Neural cell (in vitro differentiated cells): ENCODE measurements around the gene FAM83F. TPM values are rescaled to one million over a fixed set of nuclear protein-coding genes. Genes with fewer than 3 reads are reported as not detected.

Experiments used
- H2AFZ ChIP-seq: fragments of 200-600, 300-800 bp; sonication (generic), shearing (Covaris generic); 2 replicates; pipeline ENCODE4 v1.6.0; 2014; ENCODE audit warnings: low read depth, mild to moderate bottlenecking, antibody characterized with exemption, low read length, moderate library complexity
- H3F3A ChIP-seq: fragments of 200-600 bp; shearing (Covaris generic); 2 replicates; pipeline ENCODE4 v1.6.1; 2016; ENCODE audit warnings: mild to moderate bottlenecking, moderate library complexity, mixed read lengths, antibody characterized with exemption, low read length; ENCODE audit not compliant: insufficient read depth, poor library complexity, severe bottlenecking
- H3K27ac ChIP-seq: fragments of 200-600, 300-800 bp; sonication (generic), shearing (Covaris generic); 2 replicates; pipeline ENCODE4 v1.5.1; 2014; ENCODE audit warnings: mild to moderate bottlenecking, low read length, moderate library complexity
- H3K27me3 ChIP-seq: fragments of 300-800, 200-600 bp; sonication (generic), shearing (Covaris generic); 2 replicates; pipeline ENCODE4 v1.6.0; 2014; ENCODE audit warnings: mild to moderate bottlenecking, low read depth, low read length, moderate library complexity; ENCODE audit not compliant: insufficient read depth
- H3K36me3 ChIP-seq: fragments of 300-800, 200-600 bp; sonication (generic), shearing (Covaris generic); 2 replicates; pipeline ENCODE4 v1.5.1; 2014; ENCODE audit warnings: mild to moderate bottlenecking, antibody characterized with exemption, low read length, moderate library complexity; ENCODE audit not compliant: insufficient read depth
- H3K4me2 ChIP-seq: fragments of 300-800, 200-600 bp; sonication (generic), shearing (Covaris generic); 2 replicates; pipeline ENCODE4 v1.6.0; 2014; ENCODE audit warnings: mild to moderate bottlenecking, low read length
- H3K4me3 ChIP-seq: fragments of 300-800, 200-600 bp; sonication (generic), shearing (Covaris generic); 2 replicates; pipeline ENCODE4 v1.5.1; 2014; ENCODE audit warnings: mild to moderate bottlenecking, low read length, moderate library complexity
- H3K79me2 ChIP-seq: fragments of 200-600 bp; shearing (Covaris generic); replicated peaks from 2 replicates; pipeline ENCODE4 v1.6.0; 2014; ENCODE audit warnings: mild to moderate bottlenecking, low read length, moderate library complexity; ENCODE audit not compliant: insufficient read depth
- H3K9ac ChIP-seq: fragments of 300-800, 200-600 bp; sonication (generic), shearing (Covaris generic); 2 replicates; pipeline ENCODE4 v1.6.1; 2016; ENCODE audit warnings: mild to moderate bottlenecking, low read length, mixed read lengths
- H3K9me2 ChIP-seq: fragments of 200-600 bp; shearing (Covaris generic); 2 replicates; pipeline ENCODE4 v1.6.1; 2016; ENCODE audit warnings: mild to moderate bottlenecking, low read length, mixed read lengths; ENCODE audit not compliant: insufficient read depth
- H3K9me3 ChIP-seq: fragments of 200-600, 300-800 bp; sonication (generic), shearing (Covaris generic); 2 replicates; pipeline ENCODE4 v1.6.1; 2016; ENCODE audit warnings: mild to moderate bottlenecking, mixed run types, low read length, moderate library complexity, mixed read lengths
- H4K20me1 ChIP-seq: fragments of 200-600 bp; shearing (Covaris generic); 2 replicates; pipeline ENCODE4 v1.6.1; 2016; ENCODE audit warnings: mild to moderate bottlenecking, mixed run types; ENCODE audit not compliant: insufficient read depth
- CTCF ChIP-seq: fragments of 450-650 bp; IDR thresholded peaks from 2 replicates; pipeline ENCODE4 v1.5.1; 2014; ENCODE audit warnings: antibody characterized with exemption, mild to moderate bottlenecking, moderate library complexity; ENCODE audit not compliant: poor library complexity, severe bottlenecking
- EP300 ChIP-seq: fragments of 450-650 bp; conservative IDR thresholded peaks from 2 replicates; pipeline ENCODE4 v1.6.1; 2014; ENCODE audit warnings: antibody characterized with exemption, mild to moderate bottlenecking, moderate library complexity; ENCODE audit not compliant: poor library complexity, severe bottlenecking
- EZH2 ChIP-seq: fragments of 200-600, 300-800 bp; shearing (Covaris generic), sonication (generic); IDR thresholded peaks from 2 replicates; pipeline ENCODE4 v1.6.1; 2014; ENCODE audit warnings: antibody characterized with exemption, low read length, borderline replicate concordance, mild to moderate bottlenecking; ENCODE audit not compliant: insufficient read depth, poor library complexity, severe bottlenecking
- MXI1 ChIP-seq: fragments of 450-650 bp; conservative IDR thresholded peaks from 2 replicates; pipeline ENCODE4 v1.6.1; 2014; ENCODE audit warnings: antibody characterized with exemption, mild to moderate bottlenecking; ENCODE audit not compliant: poor library complexity, severe bottlenecking
- POLR2AphosphoS5 ChIP-seq: IDR thresholded peaks from 2 replicates; pipeline ENCODE4 v1.6.1; 2012
- RAD21 ChIP-seq: fragments of 450-650 bp; conservative IDR thresholded peaks from 2 replicates; pipeline ENCODE4 v1.6.1; 2014; ENCODE audit warnings: antibody characterized with exemption, mild to moderate bottlenecking, moderate library complexity
- REST ChIP-seq: IDR thresholded peaks from 2 replicates; pipeline ENCODE4 v1.6.1; 2012; ENCODE audit warnings: borderline replicate concordance
- SMC3 ChIP-seq: fragments of 450-650 bp; conservative IDR thresholded peaks from 2 replicates; pipeline ENCODE4 v1.6.1; 2014; ENCODE audit warnings: antibody characterized with exemption, mild to moderate bottlenecking, moderate library complexity; ENCODE audit not compliant: poor library complexity
- TAF1 ChIP-seq: IDR thresholded peaks from 2 replicates; pipeline ENCODE4 v1.6.1; 2012; ENCODE audit warnings: low read depth
- polyA plus RNA-seq: library from polyadenylated mRNA; depleted of rRNA; stranded (reverse); fragments of >200 nt; gene quantifications from 2 replicates; pipeline ENCODE4 v1.2.3, GENCODE V29; 2014

FAM83F gene
- polyA plus RNA-seq, 1 donor from 2014 or later, result 0.42 TPM

GRCh38 chr22:39962071-39962470 is 32.7 kb upstream of the FAM83F start:
- Histone ChIP-seq H3K4me2 (no peak overlapping the region), H3F3A (no peaks in the 10 kb centered on the region), H3K4me3 (no peak overlapping the region), H3K9me2 (no peaks in the 10 kb centered on the region), H3K27ac (no peak overlapping the region), H3K9ac (no peak overlapping the region), H3K36me3 (no peaks in the 10 kb centered on the region), H3K79me2 (no peaks in the 10 kb centered on the region), H3K9me3 (no peaks in the 10 kb centered on the region), H4K20me1 (no peaks in the 10 kb centered on the region), H3K27me3 (no peaks in the 10 kb centered on the region), H2AFZ (no peak overlapping the region)
- TF ChIP-seq EZH2, result no peak
- TF ChIP-seq CTCF, result no peak
- TF ChIP-seq SMC3, result no peak
- TF ChIP-seq EP300, result no peak
- TF ChIP-seq RAD21, result no peak
- TF ChIP-seq POLR2AphosphoS5, result no peak
- no peak for TF ChIP-seq TAF1
- TF ChIP-seq MXI1, result no peak
- no peak for TF ChIP-seq REST

- no peak for TF ChIP-seq CTCF
- no peak for TF ChIP-seq TAF1
- TF ChIP-seq RAD21, result no peak
- no peak for TF ChIP-seq REST
- no peak for TF ChIP-seq EP300
- TF ChIP-seq SMC3, result no peak
- no peak for TF ChIP-seq MXI1
- TF ChIP-seq POLR2AphosphoS5, result no peak
- TF ChIP-seq EZH2, result no peak
- Histone ChIP-seq H3K4me2 (no peak overlapping the region), H3K4me3 (no peak overlapping the region), H4K20me1 (no peaks in the 10 kb centered on the region), H3F3A (no peaks in the 10 kb centered on the region), H3K27ac (no peak overlapping the region), H3K9me3 (no peaks in the 10 kb centered on the region), H3K27me3 (no peaks in the 10 kb centered on the region), H3K9ac (no peak overlapping the region), H3K79me2 (no peaks in the 10 kb centered on the region), H2AFZ (no peak overlapping the region), H3K9me2 (no peaks in the 10 kb centered on the region), H3K36me3 (no peaks in the 10 kb centered on the region)
These were observed 29.0 kb upstream of the FAM83F start for GRCh38 chr22:39965748-39966147.
